ENCODE measurements around the gene DYNLL2. TPM values are rescaled to one million over a fixed set of nuclear protein-coding genes. Genes with fewer than 3 reads are reported as not detected.
A peak's percentile ranks its signal among the peaks of the same experiment; 100 is the strongest.

Gene DYNLL2
- total RNA-seq, 1 experiment from 2014 or later = 38.7 TPM

GRCh38 chr17:58120195-58120822 lies 37.1 kb downstream of the DYNLL2 start:
- no peak overlapping the region for H2BK15ac ChIP-seq (ENCODE audit: low read depth, low read length)
- peak; percentile 78 for DNase-seq
- no peak overlapping the region for H3K23ac ChIP-seq (ENCODE audit: insufficient read length, low read depth, low read length)
- H3K4ac ChIP-seq (ENCODE audit: low read depth, low read length) = no peak overlapping the region
- no peak overlapping the region for H3K56ac ChIP-seq (ENCODE audit: insufficient read length, low read depth, low read length)
- no peak overlapping the region for H2BK120ac ChIP-seq (ENCODE audit: low read depth, low read length, poor library complexity, severe bottlenecking)
- H4K8ac ChIP-seq (replicated peaks; ENCODE audit: insufficient read length, low read depth, low read length) = no peak overlapping the region
- no peaks in the 10 kb centered on the region for H3K79me2 ChIP-seq (ENCODE audit: insufficient read depth, low read length)
- no peak overlapping the region for H2AK5ac ChIP-seq (ENCODE audit: insufficient read length, low read length)
- no peaks in the 10 kb centered on the region for H3K4me1 Mint-ChIP-seq
- H3K27me3 Mint-ChIP-seq (ENCODE audit: low read depth) = peaks cover 20% of the 10 kb centered on the region
- no peak overlapping the region for H3K18ac ChIP-seq (ENCODE audit: insufficient read length, low read depth, low read length)
- no peak overlapping the region for H2BK5ac ChIP-seq (ENCODE audit: insufficient read length, low read length)
- H3K9me3 ChIP-seq (ENCODE audit: control insufficient read depth, low read depth, low read length) = no peaks in the 10 kb centered on the region
- no peaks in the 10 kb centered on the region for H3K79me1 ChIP-seq (ENCODE audit: insufficient read depth, low read depth, low read length, poor library complexity, severe bottlenecking)
- TF ChIP-seq CTCF (conservative IDR thresholded peaks at IDR 0.05) = no peak
- peaks cover 5% of the 10 kb centered on the region for H4K20me1 ChIP-seq (ENCODE audit: control insufficient read depth, insufficient read depth, insufficient read length)
- no peak overlapping the region for H3K27ac Mint-ChIP-seq
- WGBS (ENCODE audit: extremely low coverage, insufficient read length, low lambda C conversion rate) = no CpG with 5 or more reads among the region's 7 CpGs
- H3T11ph ChIP-seq (ENCODE audit: low read length) = no peak overlapping the region
- no peak overlapping the region for H3K27ac ChIP-seq (ENCODE audit: insufficient read length, low read depth, low read length)
- no peak overlapping the region for H2AFZ ChIP-seq (ENCODE audit: low read length)
- H2BK20ac ChIP-seq (ENCODE audit: low read depth, low read length, poor library complexity, severe bottlenecking) = no peak overlapping the region
- H3K36me3 Mint-ChIP-seq (ENCODE audit: insufficient read depth in 1 of 3, low read depth in 3 of 3) = no peaks in the 10 kb centered on the region
- no peak overlapping the region for H3K9ac ChIP-seq (ENCODE audit: extremely low read depth, insufficient read length, low read length)
- no peak overlapping the region for H2BK12ac ChIP-seq (ENCODE audit: insufficient read length, low read depth, low read length)
- H3K27me3 ChIP-seq (ENCODE audit: insufficient read depth, low read length) = no peaks in the 10 kb centered on the region
- no peak overlapping the region for H4K5ac ChIP-seq (ENCODE audit: insufficient read length, low read depth, low read length)
- no peaks in the 10 kb centered on the region for H3K4me1 ChIP-seq (ENCODE audit: insufficient read depth, low read length)
- H3K4me2 ChIP-seq (ENCODE audit: insufficient read depth, insufficient read length, low read length) = no peak overlapping the region
- H4K91ac ChIP-seq (ENCODE audit: insufficient read length, low read depth, low read length) = no peak overlapping the region
- H3K23me2 ChIP-seq (ENCODE audit: insufficient read length, low read depth, low read length, poor library complexity, severe bottlenecking) = no peaks in the 10 kb centered on the region
- H3K9me3 Mint-ChIP-seq = no peaks in the 10 kb centered on the region; a peak in 1 of 5 replicates
- H3K14ac ChIP-seq (ENCODE audit: insufficient read depth, low read length) = no peak overlapping the region
- H3K4me3 Mint-ChIP-seq = no peak overlapping the region

Measured in H9 (cell line).